22Rv1 (cell line): ENCODE data around the gene ZNF366.

Experiments
- ZFX ChIP-seq: fragments of 450-650 bp; IDR thresholded peaks from 2 replicates; pipeline ENCODE4 v1.6.1; 2017; ENCODE audit warnings: antibody characterized with exemption, borderline replicate concordance
- TF ChIP-seq, protein P1 (sequence below): fragments of 450-650 bp; IDR thresholded peaks from 2 replicates; pipeline ENCODE4 v1.5.1; 2017; ENCODE audit warnings: mild to moderate bottlenecking

DNA sequence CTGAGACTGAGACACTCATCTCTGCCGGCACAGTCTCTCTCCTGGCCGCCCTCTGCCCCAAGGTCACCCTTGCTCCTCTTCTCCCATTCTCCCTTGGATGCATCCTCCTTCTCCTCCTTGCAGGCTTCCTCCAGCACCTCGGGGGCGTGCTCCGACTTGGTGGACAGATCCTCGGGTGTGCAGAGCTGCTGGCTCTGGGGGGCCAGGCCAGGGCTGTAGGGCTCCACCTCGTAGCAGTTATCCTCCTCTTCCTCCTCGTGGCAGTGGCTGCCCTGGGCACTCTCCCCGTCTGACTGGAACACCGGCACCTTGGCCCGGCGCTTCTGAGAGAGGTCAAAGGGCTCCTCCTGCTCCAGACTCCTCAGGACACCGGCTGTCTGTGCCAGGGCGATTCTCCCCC lies 63.3 kb downstream of the ZNF366 start:
- TF ChIP-seq, protein P1, sequence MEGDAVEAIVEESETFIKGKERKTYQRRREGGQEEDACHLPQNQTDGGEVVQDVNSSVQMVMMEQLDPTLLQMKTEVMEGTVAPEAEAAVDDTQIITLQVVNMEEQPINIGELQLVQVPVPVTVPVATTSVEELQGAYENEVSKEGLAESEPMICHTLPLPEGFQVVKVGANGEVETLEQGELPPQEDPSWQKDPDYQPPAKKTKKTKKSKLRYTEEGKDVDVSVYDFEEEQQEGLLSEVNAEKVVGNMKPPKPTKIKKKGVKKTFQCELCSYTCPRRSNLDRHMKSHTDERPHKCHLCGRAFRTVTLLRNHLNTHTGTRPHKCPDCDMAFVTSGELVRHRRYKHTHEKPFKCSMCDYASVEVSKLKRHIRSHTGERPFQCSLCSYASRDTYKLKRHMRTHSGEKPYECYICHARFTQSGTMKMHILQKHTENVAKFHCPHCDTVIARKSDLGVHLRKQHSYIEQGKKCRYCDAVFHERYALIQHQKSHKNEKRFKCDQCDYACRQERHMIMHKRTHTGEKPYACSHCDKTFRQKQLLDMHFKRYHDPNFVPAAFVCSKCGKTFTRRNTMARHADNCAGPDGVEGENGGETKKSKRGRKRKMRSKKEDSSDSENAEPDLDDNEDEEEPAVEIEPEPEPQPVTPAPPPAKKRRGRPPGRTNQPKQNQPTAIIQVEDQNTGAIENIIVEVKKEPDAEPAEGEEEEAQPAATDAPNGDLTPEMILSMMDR, result no peak
- no peak for TF ChIP-seq ZFX
